Smooth muscle cell (in vitro differentiated cells): ENCODE measurements around the gene CERS6. TPM values are rescaled to one million over a fixed set of nuclear protein-coding genes. Genes with fewer than 3 reads are reported as not detected.

Experiments used
- DNase-seq: peaks from one replicate; lab custom pipeline; 2025; ENCODE audit not compliant: unreplicated experiment; lab: John Stamatoyannopoulos, UW
- H2AFZ ChIP-seq: fragments of 200-600 bp; sonication (generic); 2 replicates; pipeline ENCODE4 v1.6.0; 2016; ENCODE audit warnings: antibody characterized with exemption, low read depth, mild to moderate bottlenecking
- H3F3A ChIP-seq: fragments of 200-600 bp; sonication (generic); 2 replicates; pipeline ENCODE4 v1.6.0; 2017; ENCODE audit warnings: antibody characterized with exemption, low read depth
- H3K27ac ChIP-seq: fragments of 200-600 bp; sonication (generic); 2 replicates; pipeline ENCODE4 v1.5.1; 2016; ENCODE audit warnings: low read depth, mild to moderate bottlenecking
- H3K27me3 ChIP-seq: fragments of 200-600 bp; sonication (generic); 2 replicates; pipeline ENCODE4 v1.6.1; 2016; ENCODE audit warnings: low read depth, mild to moderate bottlenecking
- H3K36me3 ChIP-seq: fragments of 200-600 bp; sonication (generic); 2 replicates; pipeline ENCODE4 v1.5.1; 2016; ENCODE audit warnings: low read depth
- H3K4me1 ChIP-seq: fragments of 200-600 bp; sonication (generic); 2 replicates; pipeline ENCODE4 v1.5.1; 2016; ENCODE audit warnings: low read depth
- H3K4me2 ChIP-seq: fragments of 200-600 bp; sonication (generic); 2 replicates; pipeline ENCODE4 v1.6.0; 2016; ENCODE audit warnings: mild to moderate bottlenecking
- H3K4me3 ChIP-seq: fragments of 200-600 bp; sonication (generic); 2 replicates; pipeline ENCODE4 v1.5.1; 2016; ENCODE audit warnings: mild to moderate bottlenecking
- H3K79me2 ChIP-seq: fragments of 200-600 bp; sonication (generic); 2 replicates; pipeline ENCODE4 v1.6.0; 2016; ENCODE audit warnings: low read depth, mild to moderate bottlenecking
- H3K9ac ChIP-seq: fragments of 200-600 bp; sonication (generic); 2 replicates; pipeline ENCODE4 v1.6.0; 2016; ENCODE audit warnings: low read depth
- H3K9me3 ChIP-seq: fragments of 200-600 bp; sonication (generic); replicated peaks from 2 replicates; pipeline ENCODE4 v1.5.1; 2016; ENCODE audit warnings: low read depth
- H4K20me1 ChIP-seq: fragments of 200-600 bp; sonication (generic); 2 replicates; pipeline ENCODE4 v1.6.0; 2016; ENCODE audit warnings: low read depth
- CTCF ChIP-seq: fragments of 200-600 bp; sonication (generic); IDR thresholded peaks from 2 replicates; pipeline ENCODE4 v1.5.1; 2017; ENCODE audit warnings: borderline replicate concordance, mild to moderate bottlenecking, antibody characterized with exemption; ENCODE audit not compliant: insufficient read depth, poor library complexity, severe bottlenecking
- WGBS: methylation state at CpG from one replicate; pipeline ENCODE4 v1.1.7; 2016; ENCODE audit warnings: low lambda C conversion rate; 5-methylcytosine and 5-hydroxymethylcytosine counted together
- polyA plus RNA-seq: library from polyadenylated mRNA; unstranded; fragments of >200 nt; fragmentation: Nextera tagmentation; extraction: Ambion mirVana; gene quantifications from 2 replicates; pipeline ENCODE4 v1.2.1, GENCODE V29; 2016
- total RNA-seq: library from RNA; depleted of rRNA; stranded (reverse); fragments of >200 nt; gene quantifications from 2 replicates; pipeline ENCODE4 v1.2.3, GENCODE V29; 2014

CERS6 gene
- total and polyA plus RNA-seq, 2 experiments from 2014 or later, result 9.2 to 26.6 TPM

DNA sequence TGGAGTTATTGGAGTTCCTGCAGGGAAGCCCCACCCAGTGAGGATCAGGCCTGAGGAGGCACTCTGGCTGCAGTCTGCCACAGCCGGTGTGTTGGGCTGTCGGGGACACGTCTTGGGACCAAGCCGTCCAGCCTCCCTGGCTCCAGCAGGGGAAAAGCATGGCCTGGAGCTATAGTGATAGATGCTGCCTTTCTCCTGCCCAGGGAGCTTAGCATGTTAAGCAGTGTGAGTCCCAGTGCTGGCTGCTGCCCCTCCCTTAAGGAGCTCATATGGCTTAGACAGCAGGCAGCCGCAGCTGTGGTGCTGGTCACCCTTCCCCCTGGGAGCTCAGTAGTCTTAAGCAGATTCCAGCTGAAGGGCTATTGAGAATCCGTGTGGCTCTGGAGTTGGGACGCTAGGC lies 78.9 kb downstream of the CERS6 start:
- peaks cover 2% of the 10 kb centered on the region for H3K9me3 ChIP-seq
- WGBS, result 48% methylated on average over 7 of the region's 7 CpGs
- TF ChIP-seq CTCF, result no peak
- peaks cover 13% of the 10 kb centered on the region for H3K4me1 ChIP-seq
- peaks cover 39% of the 10 kb centered on the region for H3K79me2 ChIP-seq
- no peak overlapping the region for H3K27ac ChIP-seq
- H3F3A ChIP-seq, result peaks cover 10% of the 10 kb centered on the region
- no peaks in the 10 kb centered on the region for H3K27me3 ChIP-seq
- H3K9ac ChIP-seq, result no peak overlapping the region
- H2AFZ ChIP-seq, result no peak overlapping the region
- no peak for DNase-seq
- no peaks in the 10 kb centered on the region for H4K20me1 ChIP-seq
- H3K4me3 ChIP-seq, result no peak overlapping the region
- H3K4me2 ChIP-seq, result no peak overlapping the region
- no peaks in the 10 kb centered on the region for H3K36me3 ChIP-seq

DNA sequence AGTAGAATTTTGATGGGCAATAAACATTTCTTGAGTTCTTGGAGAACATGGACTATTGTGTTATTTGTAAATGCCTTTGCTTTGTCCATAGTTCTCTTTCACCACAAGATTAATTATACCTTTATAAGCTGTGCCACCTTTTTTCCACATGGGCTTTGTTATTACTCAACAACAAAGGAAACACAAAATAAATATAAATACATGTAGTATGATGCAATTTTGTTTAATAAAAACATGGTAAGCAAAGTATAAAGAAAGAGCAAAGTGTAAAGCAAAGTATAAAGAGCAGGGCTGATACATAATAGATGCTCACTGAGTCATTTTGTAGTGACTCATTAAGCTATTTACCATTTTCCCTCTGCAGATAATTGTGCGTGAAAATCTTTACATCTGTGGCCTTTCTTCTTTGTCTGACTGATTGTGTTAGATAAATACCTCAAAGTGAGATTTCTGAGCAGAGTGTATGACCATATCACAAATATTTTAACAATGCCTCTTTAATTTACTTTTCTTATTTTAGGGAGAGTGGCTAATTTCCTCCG lies 80.9 kb downstream of the CERS6 start:
- DNase-seq, result no peak
- no peak overlapping the region for H3K4me3 ChIP-seq
- H4K20me1 ChIP-seq, result no peaks in the 10 kb centered on the region
- H3K27me3 ChIP-seq, result no peaks in the 10 kb centered on the region
- H3K79me2 ChIP-seq, result peaks cover 39% of the 10 kb centered on the region
- H3K36me3 ChIP-seq, result no peaks in the 10 kb centered on the region
- no peak overlapping the region for H3K4me2 ChIP-seq
- no peaks in the 10 kb centered on the region for H3F3A ChIP-seq
- 56% methylated on average over 2 of the region's 2 CpGs for WGBS
- peak overlapping the region; percentile 19 for H3K27ac ChIP-seq
- H3K9me3 ChIP-seq, result peaks cover 8% of the 10 kb centered on the region
- TF ChIP-seq CTCF, result no peak
- H3K9ac ChIP-seq, result no peak overlapping the region
- H3K4me1 ChIP-seq, result no peaks in the 10 kb centered on the region
- no peak overlapping the region for H2AFZ ChIP-seq

DNA sequence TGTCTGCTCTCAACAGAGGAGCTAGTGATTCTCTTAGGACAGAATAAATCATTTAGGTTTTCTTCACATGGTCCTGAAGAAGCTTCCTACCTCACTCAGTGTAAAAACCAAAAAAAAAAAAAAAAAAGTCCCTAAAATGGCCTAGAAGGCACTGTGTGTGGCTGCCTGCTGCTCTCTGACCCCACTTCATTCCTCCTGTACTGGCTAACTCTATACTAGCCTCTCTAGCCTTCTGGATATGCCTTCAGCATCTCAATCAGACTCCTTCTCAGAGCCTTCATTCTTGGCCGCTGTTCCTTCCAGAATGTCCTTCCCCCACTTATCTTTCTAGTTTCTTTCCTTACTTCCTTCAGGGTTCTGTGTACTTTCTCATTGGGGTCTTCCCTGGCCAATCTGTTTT lies 82.1 kb downstream of the CERS6 start:
- H3K4me2 ChIP-seq, result no peak overlapping the region
- peaks cover 8% of the 10 kb centered on the region for H3K9me3 ChIP-seq
- no peaks in the 10 kb centered on the region for H3K4me1 ChIP-seq
- H2AFZ ChIP-seq, result no peak overlapping the region
- peaks cover 35% of the 10 kb centered on the region for H3K79me2 ChIP-seq
- WGBS, result 100% methylated on average over 1 of the region's 1 CpG
- no peaks in the 10 kb centered on the region for H3K36me3 ChIP-seq
- no peak overlapping the region for H3K4me3 ChIP-seq
- no peaks in the 10 kb centered on the region for H3K27me3 ChIP-seq
- no peak for DNase-seq
- no peaks in the 10 kb centered on the region for H4K20me1 ChIP-seq
- no peaks in the 10 kb centered on the region for H3F3A ChIP-seq
- TF ChIP-seq CTCF, result no peak
- H3K9ac ChIP-seq, result no peak overlapping the region
- H3K27ac ChIP-seq, result peak overlapping the region; percentile 21

GRCh38 chr2:168538534-168538933 lies 82.5 kb downstream of the CERS6 start:
- Histone ChIP-seq H3K79me2 (peaks cover 35% of the 10 kb centered on the region), H3K4me2 (no peak overlapping the region), H3K27me3 (no peaks in the 10 kb centered on the region), H3K36me3 (no peaks in the 10 kb centered on the region), H3K9me3 (peaks cover 8% of the 10 kb centered on the region), H3K27ac (peak overlapping the region; percentile 21), H2AFZ (no peak overlapping the region), H3F3A (no peaks in the 10 kb centered on the region), H3K4me1 (no peaks in the 10 kb centered on the region), H3K9ac (no peak overlapping the region), H4K20me1 (no peaks in the 10 kb centered on the region), H3K4me3 (no peak overlapping the region)
- TF ChIP-seq CTCF, result no peak
- DNase-seq, result no peak
- WGBS, result 49% methylated on average over 2 of the region's 2 CpGs
